ENCODE results near the gene AGAP1.

GRCh38 chr2:235945608-235946140, 451.8 kb downstream of the AGAP1 start:
- no peak for TF ChIP-seq EZH2 (IDR thresholded peaks at IDR 0.05; ENCODE audit: insufficient read depth, low read length)
- TF ChIP-seq CTCF (IDR thresholded peaks at IDR 0.05; ENCODE audit: insufficient read depth, low read depth, low read length) = no peak
